ENCODE data around the gene NXN.

DNA sequence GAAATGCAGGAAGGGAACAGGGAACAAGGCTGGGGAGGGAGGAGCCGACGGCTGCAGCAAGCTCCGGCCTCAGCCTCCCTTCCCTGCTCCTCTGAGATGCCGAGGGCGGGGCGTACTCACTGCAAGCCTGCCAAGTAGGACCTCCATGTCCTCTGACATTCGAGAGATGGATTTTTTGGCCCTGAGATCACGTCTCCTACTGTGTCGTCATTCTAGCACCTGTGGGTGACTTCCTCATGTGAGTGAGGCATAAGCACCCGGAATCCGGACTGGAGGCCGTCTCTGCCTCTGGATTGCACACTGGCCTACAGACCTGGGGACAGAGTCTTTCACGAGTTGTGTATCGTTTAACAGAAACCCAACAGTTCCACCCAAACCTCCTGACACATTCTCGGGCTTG, 183.0 kb downstream of the NXN start:
- no peak for TF ChIP-seq POLR2AphosphoS5 (IDR thresholded peaks at IDR 0.05)
- TF ChIP-seq, protein P1, sequence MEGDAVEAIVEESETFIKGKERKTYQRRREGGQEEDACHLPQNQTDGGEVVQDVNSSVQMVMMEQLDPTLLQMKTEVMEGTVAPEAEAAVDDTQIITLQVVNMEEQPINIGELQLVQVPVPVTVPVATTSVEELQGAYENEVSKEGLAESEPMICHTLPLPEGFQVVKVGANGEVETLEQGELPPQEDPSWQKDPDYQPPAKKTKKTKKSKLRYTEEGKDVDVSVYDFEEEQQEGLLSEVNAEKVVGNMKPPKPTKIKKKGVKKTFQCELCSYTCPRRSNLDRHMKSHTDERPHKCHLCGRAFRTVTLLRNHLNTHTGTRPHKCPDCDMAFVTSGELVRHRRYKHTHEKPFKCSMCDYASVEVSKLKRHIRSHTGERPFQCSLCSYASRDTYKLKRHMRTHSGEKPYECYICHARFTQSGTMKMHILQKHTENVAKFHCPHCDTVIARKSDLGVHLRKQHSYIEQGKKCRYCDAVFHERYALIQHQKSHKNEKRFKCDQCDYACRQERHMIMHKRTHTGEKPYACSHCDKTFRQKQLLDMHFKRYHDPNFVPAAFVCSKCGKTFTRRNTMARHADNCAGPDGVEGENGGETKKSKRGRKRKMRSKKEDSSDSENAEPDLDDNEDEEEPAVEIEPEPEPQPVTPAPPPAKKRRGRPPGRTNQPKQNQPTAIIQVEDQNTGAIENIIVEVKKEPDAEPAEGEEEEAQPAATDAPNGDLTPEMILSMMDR (IDR thresholded peaks at IDR 0.05) = no peak

Measured in transverse colon (tissue), 4 donors.